SHP77 treated with DMSO at 0.1 percent for 48 hours (cell line): ENCODE data around the gene SUSD1.
"Not testable (repeated sequence)": the region's sequence is repeated elsewhere in the genome, so short reads cannot be mapped to it uniquely, and the experiment has no call there.

Experiments
- DNase-seq: peaks from one replicate; lab custom pipeline; 2025; lab: John Stamatoyannopoulos, UW

SUSD1 gene

DNA sequence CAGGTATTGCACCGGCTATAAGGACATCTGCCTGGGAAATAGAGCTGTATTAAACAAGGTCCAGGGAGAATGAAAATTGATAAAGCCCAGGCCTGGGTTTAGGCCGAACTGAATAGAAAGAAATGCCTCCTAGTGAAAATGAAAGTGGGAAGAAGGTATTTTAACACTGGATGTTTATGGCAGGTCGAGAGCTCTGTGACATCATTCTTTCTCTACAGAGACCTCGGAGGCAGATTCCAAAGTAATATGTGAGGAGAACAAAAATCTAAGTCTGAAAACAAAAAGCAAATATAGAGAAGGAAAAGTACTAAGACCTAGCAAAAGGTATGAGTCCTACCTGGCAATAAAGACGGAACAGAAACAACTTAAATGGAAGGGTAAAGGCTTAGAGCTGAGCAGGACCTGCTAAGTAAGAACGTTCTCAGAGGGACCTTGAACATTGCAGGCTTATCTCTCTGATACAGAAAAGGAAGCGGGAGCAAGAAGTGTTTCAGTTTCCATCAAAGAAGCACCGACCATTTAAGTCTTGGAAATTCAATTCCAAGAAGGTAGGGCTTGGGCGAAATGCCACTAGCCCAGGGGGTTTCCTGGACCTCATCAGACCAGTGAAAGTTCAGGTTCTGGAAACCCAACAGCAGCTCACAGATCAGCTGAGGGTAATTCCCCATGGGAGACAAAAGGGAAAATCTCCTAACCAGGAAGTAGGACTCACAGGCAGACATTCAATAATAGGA is 80.0 kb downstream of the SUSD1 start:
- DNase-seq: no peak

DNA sequence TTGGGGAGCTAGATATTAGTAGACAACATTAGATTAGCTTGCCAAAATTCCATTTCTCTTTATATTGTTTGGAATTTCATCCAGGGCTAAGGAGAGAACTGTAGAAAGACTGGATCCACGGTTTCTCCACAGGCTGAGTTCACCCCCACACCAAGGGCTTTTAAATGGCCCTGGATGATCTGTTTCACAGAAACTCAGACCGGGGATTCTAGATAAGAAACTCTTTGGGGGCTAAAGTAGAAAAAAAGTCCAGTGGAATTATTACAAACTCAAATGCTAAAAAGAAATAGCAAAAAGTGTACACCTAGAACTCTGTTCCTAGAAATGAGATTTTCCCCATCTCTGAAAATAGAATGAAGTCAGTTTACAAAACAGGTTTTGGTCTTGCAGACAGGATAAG is 80.9 kb downstream of the SUSD1 start:
- DNase-seq: no peak

DNA sequence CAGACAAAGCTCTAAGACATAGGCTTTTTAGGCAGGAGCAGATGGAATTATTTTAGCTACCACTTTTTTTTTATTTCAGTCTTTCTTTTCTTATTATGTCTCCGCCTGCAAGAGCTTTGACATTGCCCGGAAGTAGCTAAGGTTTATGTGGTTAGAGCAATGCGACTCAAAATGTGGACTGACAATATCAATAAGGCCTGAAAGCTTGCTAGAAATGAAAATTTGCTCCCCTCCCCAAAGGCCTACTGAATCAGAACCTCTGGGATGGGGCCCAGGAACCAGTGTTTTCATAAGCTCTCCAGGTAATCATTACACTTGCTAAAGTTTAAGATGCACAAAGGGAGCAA is 81.3 kb downstream of the SUSD1 start:
- no peak for DNase-seq

DNA sequence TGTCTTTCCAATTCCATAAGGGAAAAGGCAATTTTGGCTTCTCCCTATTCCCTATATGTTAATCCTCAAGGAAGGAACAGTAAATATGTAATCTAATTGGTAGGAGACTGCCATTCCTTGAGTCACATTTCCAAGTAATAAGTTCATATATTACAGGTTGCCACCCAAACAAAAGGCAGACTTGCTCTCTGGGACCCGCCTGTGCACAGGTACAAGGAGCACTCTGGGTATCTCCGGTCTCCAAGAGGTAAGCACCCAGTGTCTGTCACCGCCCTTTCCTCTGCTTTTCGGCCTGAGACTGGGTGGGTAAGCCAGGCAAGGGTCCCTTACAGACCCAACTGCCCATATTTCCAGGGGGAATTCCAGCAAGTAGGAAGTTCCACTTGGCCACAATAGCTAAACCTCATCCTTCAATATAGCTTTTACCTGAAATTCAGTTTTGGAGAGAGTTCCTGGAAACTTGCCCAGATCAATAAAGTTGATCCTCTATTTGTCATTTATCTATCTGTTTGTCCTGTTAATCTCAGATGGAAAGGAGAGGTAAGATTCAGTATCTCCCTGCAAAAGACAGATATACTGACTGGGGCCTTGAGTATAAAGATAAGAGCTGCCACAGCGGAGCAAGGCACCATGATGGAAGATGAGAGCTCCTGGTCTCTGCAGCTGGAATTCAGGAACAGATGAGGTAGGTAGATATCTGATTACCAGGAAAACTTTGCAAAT is 81.8 kb downstream of the SUSD1 start:
- DNase-seq: no peak

DNA sequence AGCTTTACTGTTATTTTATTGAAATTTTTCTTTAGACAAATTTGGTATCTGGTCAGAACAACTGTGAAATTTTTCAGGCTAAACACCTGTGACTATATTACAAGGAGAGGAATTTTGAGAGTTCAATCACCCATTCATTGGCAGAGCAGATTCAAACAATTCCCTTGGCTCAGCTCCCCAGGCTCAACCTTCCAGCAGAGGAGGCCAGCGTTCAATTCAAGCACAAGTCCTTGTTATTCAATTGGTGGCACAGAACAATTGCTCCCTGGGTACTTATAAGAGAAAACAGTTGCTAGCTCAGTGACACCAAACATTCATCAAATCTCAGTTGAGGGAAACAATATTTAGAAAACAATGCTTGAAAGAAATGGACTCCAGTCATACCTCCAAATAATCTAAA is 83.3 kb downstream of the SUSD1 start:
- DNase-seq: no peak

DNA sequence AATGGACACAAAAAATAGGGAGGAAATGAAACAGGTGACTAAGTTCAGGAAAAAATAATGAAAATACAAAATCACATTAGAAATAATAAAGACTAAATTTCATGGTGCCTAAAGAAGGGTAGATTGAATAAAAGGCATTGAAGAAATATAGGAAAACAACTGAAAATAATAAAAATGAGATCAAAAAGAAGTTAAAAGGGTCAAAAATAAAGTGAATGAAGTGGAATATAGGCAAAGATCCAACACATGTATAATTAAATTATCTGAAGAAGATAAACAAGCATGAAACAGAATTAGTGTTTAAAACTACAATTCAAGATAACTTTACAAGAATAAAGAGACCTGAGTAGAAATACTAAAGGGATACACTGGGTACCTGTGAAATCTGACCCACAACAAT is 87.6 kb downstream of the SUSD1 start:
- DNase-seq: no peak

DNA sequence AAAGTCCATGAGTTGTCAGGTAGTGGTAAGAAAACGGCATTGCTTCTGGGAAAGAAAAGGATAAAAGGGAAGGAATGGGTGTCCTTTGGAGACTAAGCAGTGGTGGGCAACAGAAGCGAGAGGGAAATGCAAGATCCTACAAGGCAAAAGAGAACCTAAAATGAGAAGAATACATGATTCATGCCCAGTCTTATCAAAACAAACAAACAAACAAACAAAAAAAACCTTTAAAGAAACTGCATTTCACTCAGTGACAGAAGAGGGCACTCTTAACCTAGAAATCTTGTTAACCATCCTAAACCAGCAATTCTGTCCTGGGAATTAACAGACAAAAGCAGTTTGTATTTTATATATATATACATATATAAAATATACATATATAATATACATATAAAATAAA is 88.5 kb downstream of the SUSD1 start:
- no peak for DNase-seq

DNA sequence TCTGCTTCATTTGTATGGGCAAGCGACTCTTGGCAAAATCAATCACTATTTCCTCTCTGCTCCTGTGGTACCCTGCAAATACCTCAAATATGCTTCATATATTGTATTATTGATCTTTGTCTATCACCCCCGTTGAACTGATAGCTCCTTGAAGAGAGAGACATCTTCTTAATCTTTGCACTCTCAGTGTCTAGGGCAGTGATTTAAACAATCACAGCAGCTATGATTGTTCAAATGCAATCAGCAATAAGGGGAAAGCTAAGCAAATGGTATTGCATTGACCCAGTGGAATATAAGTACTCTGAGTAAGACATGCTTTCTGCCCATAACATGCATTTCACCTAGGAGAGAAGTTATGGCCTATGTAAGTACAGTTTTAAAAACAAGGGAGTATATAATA is 90.2 kb downstream of the SUSD1 start:
- no peak for DNase-seq

DNA sequence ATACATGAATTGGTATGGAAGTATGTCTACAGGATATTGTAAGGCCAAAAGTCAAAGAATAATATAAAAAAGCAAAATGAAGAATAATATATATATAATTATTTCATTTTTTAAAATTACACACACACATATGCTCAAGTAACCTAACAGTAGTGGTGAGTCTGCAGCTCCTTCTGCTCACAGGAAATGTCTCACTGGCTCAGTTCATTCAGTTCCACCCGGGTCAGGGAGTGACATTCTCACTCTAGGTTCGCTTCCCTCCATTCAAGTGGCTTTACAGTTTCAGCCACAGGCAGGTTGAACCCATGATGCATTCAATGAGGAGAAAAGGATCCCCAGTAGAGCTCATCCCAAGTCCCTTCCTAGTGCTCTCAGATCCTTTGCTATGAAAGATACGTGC is 90.8 kb downstream of the SUSD1 start:
- DNase-seq: no peak

DNA sequence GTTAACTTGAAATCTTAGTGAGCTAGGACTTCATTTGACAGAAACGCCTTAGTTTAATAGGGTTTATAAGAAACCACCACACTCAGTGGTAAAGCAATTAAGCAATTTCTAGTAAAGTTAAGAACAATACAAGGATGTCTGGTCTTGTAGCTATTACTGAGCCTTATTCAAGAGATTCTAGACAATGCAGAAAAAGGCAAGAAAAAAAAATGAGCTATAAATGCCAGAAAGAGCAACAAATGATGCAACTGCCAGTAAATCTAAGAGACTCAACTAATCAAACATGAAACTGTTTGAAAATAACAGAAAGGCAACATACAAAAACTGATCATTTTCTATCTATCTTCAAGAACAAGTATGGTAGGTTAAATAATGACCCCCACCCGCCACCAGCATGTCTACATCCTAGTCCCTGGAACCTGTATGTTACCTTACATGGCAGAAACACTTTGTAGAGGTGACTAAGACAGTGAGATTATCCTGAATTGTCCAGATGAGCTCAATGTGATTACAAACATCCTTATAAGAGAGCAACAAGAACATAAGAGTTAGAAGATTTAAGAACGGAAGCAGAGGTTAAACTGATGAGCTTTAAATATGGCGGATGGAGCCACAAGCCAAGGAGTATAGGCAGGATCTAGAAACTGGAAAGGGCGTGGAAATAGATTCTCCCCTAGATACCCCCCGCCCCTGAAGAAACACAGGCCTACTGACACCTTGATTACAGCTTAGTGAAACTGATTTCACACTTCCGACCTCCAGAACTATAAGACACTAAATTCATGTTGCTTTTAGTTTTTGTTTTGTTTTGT is 93.0 kb downstream of the SUSD1 start:
- DNase-seq: no peak

DNA sequence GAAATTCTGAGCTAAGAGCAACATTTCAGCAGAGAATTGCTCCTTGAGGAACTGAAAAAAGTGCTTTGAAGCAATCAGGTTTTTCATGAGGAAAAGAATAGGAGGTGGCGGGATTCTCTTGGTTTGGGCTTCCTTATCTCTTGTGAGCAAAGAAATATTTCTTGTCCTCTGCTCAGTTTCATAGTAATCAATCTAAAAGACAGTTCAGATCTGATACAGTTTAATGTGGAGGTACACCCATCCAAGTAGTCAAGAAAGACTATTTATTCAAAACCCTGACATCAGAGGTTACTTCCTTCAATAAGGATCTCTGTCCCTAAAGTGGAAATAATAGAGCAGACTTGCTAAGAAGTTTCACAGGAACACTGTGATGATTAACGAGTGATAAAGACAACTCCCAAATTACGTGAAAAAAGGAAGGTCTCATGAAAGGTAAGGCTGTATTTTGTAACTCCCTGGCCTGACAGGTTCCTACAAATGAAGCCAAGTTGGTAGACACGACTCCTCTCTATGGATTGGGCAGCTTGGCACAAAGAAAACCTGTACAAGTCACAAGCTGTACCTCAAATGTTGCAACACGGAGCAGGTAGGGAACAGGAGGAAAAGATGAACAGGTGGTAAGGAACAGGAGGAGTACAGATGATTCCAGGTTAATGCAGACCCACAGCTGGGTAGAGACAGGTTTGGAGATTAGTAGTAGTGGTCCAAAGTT is 94.1 kb downstream of the SUSD1 start:
- DNase-seq: no peak

DNA sequence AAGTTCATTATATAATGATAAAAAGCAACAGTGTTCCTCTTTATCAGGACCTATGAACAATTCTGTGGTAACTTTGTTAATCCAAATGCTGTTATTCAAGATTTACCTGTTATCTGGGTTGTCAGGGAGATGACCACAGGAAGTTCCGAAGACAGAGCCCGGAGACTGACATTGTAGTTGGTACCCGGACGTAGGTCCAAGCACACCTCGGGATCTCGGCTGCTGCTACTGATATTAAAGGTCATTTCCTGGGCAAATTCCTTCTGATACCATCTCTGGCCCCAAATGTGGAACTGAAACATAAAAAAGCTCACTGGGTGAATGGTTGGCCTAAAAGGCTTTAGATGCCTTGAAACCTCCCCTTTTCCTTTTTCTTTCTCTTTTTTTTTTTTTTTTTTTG is 96.7 kb downstream of the SUSD1 start:
- no peak for DNase-seq

DNA sequence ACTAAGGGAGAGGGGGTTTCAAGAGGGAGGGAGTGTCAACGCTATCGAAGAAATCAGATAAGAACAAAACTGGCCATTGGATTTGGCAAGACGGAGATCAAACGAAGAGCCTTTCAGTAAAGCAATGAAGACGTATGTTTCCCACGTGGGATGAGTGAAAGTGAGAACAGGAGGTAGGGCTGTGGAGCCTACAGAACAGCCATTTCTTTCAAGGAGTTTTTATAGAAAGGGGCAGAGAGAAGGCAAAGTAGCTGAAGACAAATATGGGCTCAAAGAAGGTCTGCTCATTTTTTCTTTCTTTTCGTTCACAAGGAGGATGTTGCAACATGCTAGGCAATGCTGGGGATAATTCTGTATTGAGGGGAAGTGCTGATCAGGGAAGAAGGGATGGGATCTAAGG is 98.3 kb downstream of the SUSD1 start:
- no peak for DNase-seq

DNA sequence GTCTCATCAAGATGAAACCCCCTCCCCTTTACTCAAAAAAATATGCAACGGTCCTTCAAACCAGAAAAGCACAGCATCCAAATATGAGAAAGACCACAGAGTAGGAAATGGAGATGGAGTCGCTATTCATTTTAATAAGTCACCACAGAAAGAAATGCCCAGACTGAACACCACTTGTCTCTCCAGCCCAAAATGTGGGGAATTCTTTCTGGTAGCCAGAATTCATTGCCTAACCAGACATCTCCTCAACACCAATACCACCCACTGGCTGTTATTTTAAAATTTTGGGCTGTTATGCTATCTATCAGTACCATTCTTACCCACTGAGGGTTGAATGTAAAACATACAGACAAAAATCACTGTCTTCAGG is 100.1 kb downstream of the SUSD1 start:
- no peak for DNase-seq

DNA sequence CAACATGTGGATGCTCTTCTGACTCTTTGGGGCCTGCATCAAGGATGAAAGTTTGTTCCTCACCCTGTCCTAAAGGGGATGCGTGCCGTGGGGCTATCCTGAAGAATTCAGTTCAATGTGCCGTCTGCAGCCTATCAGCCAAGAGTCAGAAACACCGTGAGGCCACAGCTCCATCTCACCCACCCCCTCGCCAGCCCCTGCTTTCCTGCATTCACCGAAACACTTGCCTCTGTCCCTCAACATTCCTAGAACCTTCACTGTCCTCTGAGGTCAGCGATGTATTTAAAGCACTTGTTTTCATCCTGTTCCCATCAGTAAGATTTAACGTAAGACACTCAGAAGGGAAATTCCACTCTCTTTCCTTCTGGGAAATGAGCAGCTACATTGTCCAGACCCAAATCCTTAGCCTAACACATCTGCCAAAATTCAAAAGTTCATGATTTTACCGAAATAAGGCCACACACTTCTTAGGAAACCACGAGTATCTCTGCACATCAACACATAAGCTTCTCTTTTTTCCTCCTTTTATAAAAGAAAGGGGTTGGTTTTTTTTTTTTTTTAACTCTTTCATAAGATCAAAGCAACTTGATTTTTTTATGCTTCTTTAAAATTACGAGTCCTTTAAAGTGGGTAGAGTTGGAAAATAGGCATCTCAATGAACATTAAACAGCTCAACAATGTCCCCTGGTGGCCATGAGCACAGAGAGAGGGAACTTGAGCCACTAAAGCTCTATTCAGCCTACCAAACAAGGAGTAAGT is 100.7 kb downstream of the SUSD1 start:
- DNase-seq: no peak

DNA sequence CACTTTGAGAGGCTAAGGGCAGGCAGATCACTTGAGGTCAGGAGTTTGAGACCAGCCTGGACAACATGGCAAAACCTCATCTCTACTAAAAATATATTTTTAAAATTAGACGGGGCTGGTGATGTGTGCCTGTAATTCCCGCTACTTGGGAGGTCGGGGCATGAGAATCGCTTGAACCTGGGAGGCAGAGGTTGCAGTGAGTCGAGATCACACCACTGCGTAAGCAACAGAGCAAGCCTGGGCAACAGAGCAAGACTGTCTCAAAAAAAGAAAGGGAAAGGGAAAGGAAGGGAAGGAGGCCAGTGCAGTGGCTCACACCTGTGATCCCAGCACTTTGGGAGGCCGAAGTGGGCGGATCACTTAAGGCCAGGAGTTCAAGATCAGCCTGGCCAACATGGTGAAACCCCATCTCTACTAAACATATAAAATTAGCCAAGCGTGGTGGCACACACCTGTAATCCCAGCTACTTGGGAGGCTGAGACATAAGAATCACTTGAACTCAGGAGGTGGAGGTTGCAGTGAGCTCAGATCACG is 101.4 kb downstream of the SUSD1 start:
- not testable (repeated sequence) for DNase-seq

DNA sequence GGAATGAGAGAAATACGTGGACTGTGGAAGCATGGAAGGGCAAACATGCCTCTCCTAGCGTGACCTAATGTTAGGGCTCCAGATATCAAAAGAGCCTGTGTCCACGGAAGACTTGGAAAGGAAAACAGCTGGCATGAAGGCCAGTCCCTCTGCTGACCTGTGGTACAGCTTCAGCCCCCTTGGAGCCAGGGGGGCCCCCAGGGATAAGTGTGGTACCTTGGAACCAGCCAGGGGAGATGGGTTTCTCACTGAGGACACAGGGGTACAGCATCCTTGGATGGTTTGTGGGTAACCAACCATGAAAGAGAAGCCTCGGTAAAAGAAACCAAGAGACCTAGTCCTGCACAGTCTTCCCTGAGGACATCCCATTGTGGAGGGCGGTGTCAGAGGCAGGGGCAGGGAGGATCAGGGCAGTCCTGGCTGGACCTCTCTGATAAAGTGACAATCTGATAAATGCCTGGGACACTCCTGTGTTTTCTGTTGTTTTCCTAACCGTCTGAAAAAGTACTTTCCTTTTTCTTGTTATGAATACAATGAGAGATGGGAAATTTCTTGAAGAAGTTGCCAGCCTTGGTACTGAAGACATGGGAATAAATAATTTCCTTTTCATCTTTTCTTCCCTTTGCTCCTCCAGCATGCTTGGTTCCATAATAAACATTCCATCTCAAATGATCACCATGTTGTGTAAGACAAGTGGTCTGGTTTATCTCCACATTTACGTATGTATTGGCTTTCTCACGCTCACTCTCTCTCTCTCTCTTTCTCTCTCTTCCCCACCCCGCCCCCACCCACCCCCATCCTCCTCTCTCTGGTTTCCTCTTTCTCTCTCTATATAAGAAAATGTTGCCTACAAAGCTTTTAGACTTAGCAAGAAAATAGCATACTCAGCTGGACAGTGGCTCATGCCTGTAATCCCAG is 102.1 kb downstream of the SUSD1 start:
- no peak for DNase-seq

DNA sequence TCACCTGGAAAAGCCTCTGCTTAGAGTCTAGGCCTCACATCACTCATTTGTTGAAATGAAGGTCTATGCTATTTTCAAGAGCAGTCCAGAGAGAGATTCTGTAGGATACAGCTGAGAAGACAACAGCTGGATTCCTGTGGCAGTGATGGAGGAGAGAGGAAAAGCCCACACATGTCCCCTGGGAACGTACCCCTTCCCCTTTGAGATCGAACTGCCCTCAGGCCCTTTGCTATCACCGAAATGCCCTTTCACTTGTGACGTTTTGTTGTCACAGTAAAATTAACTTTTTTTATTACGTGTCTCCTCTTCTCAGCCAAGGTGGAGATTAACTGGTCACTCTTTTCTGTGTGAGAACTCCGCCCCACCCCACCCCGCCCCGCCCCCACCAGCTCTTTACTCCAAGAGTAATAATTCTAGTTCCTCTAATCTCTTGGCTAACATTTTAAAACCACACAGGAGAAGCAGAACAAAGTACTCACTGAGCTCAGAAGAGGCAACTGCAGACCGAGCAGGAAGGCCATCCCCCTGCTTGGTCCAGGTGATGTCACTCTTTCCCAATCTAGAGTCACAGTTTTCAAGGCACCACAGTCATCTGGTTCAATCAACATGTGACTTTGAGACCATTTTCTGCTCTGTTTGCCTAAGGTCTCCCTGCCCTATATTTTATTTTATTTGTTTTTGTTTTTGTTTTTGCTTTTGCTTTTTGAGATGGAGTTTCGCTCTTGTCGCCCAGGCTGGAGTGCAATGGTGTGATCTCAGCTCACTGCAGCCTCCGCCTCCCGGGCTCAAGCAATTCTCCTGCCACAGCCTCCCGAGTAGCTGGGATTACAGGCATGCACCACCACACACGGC is 105.6 kb downstream of the SUSD1 start:
- no peak for DNase-seq

DNA sequence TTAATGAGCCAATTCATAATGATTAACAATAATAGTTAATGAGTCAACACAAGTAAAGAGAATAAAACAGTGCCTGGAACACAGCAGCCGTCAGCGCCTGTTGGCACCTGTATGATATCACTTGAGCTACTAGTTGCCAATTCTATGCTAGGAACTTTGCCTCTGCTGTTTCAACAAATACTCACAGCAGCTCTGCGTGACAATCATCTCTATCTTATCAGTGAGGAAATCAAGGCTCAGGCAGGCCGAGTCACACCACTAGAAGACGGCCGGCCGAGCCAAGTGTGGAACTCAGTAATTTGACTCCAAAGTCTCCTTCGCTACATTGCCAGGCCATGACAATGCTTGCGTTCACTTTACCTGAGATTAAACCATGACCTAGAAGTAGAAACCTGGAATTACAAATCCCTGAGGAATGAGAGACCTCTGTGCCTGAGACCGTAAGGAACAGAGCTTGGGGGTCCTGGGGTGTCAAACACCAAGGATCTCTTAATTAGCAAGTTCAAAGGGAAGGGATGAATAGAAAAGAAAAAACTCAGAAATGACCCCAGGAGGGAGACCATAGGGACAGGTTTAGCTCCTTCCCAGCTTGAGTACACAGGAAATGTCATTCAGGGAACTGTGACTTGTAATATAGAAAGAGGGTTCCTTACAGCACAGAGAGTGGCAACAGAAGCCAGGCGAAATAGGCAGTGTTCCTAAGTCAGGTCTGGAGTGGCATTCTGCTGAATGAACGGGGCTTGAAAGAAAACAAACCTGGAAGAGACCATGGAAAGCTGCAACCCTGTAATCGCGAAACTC is 109.1 kb downstream of the SUSD1 start:
- no peak for DNase-seq
